HG03045 (cell line): Measurements from ENCODE around the gene HDDC3.

ENCODE experiments used
- ATAC-seq: cut with Tn5 transposase; IDR thresholded peaks from one replicate; pipeline ENCODE4 v1.9.1; 2021; ENCODE audit warnings: mild to moderate bottlenecking, moderate library complexity; ENCODE audit not compliant: unreplicated experiment

Gene HDDC3

GRCh38 chr15:90895571-90896117, 36.7 kb downstream of the HDDC3 start:
- no peak for ATAC-seq

DNA sequence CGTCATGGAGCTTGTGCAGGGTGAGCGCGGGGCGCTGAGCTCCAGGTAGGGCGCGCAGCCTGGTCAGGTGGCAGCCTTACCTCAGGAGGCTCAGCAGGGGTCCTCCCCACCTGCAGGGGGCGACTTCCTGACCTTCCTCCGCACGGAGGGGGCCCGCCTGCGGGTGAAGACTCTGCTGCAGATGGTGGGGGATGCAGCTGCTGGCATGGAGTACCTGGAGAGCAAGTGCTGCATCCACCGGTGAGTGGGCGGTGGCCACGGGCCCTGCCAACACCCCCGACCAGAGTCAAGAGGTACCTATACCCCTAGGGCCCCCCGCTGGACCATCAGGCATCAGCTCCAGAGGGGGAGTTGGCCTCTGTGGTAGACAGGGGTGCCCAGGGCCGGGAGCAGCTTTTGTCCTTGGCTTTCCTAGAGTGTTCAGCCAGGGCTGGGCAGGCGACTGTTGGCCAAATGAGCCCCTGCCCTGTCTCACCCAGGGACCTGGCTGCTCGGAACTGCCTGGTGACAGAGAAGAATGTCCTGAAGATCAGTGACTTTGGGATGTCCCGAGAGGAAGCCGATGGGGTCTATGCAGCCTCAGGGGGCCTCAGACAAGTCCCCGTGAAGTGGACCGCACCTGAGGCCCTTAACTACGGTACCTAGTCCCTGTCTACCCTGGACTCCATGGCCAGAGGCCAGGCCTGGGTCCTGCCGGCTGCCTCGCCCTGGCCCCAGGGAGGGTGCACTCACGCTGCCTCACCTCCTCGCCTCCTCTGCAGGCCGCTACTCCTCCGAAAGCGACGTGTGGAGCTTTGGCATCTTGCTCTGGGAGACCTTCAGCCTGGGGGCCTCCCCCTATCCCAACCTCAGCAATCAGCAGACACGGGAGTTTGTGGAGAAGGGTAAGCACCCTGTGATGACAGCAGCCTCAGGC, 38.9 kb downstream of the HDDC3 start:
- ATAC-seq, result no peak

DNA sequence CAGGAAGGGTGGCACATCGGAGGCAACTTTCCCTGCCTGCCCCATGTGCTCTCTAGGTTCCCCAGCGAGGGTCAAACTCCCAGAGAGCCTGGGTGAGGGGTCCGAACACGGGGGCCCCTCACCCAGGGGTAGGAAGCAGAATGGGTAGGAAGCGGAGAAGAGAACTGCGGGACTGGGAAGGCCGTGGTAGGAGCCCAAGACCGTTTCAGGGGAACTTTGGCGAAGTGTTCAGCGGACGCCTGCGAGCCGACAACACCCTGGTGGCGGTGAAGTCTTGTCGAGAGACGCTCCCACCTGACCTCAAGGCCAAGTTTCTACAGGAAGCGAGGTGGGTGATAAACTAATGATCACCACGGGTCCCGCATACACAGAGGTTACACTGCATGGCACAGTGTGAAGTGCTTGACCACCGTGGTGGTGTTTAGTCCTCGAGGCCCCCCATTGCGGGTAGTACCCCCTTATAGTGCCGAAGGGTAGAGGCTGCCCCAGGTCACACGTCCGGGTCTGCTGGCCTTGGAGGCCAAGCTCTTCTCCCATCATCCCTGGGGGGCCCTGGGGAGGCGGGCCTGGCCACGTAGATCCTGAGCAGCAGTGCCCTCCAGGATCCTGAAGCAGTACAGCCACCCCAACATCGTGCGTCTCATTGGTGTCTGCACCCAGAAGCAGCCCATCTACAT, 39.7 kb downstream of the HDDC3 start:
- ATAC-seq, result no peak

DNA sequence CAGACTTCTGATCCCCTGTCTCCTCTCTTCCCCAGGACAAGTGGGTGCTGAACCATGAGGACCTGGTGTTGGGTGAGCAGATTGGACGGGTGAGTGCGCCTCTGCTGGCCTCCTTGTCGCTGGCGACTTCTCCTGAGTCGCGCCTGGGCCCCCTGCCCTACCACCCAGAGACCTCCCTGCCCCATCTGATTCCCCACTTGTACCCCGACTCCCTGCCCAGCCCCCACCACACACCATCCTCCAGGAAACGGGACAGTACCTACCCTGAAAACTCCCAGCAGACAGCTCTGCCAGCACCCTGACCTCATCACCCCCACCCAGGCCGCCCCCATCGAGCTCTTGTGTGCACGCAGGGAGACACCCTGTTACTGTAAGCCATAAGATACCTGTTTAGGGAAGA, 40.3 kb downstream of the HDDC3 start:
- ATAC-seq, result no peak

- no peak for ATAC-seq
Observed at GRCh38 chr15:90891346-90891949, 40.9 kb downstream of the HDDC3 start.

GRCh38 chr15:90890839-90891238, 41.5 kb downstream of the HDDC3 start:
- ATAC-seq, result no peak

GRCh38 chr15:90889736-90890456, 42.5 kb downstream of the HDDC3 start:
- ATAC-seq, result no peak

GRCh38 chr15:90889313-90889730, 43.0 kb downstream of the HDDC3 start:
- ATAC-seq, result no peak

GRCh38 chr15:90887037-90887481, 45.3 kb downstream of the HDDC3 start:
- ATAC-seq, result no peak

- no peak for ATAC-seq
Observed at GRCh38 chr15:90886291-90886614, 46.1 kb downstream of the HDDC3 start.

DNA sequence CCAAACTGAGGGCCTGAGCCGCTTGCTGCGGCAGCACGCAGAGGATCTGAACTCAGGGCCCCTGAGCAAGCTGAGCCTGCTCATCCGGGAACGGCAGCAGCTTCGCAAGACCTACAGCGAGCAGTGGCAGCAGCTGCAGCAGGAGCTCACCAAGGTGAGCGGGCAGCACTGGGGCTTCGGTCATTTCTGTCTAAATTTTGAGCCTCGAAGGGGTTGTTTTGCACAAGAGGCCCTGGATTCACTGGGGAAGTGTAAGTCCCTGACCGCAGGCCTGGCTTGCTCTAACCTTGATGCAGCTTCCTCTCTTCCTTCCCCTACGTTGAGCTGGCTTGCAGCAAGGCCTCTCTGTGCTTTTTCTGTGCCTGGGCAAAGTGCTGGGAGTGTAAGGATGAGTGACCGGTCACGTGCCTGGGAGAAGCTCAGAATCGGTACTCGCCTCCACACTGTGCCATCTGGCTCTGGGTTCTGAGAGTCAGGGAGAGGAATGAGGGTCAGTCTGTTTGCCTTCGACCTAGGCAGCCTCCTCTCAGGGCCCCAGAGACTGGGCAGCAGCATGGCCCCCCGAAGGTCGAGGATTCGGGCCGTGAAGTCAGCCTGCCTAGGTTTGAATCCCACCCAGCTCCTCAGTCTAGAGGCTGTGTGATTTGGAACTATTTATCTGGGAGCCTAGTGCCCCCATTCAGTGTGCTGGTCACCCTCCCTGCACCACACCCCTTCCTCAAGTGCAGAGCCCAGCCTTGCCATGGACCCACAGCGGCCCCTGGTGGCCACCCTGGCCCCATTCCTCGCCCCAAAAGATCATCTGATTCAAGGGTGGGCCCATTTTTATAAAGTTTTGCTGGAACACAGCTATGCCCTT, 46.7 kb downstream of the HDDC3 start:
- no peak for ATAC-seq

- no peak for ATAC-seq
Observed at GRCh38 chr15:90884719-90885431, 47.5 kb downstream of the HDDC3 start.

DNA sequence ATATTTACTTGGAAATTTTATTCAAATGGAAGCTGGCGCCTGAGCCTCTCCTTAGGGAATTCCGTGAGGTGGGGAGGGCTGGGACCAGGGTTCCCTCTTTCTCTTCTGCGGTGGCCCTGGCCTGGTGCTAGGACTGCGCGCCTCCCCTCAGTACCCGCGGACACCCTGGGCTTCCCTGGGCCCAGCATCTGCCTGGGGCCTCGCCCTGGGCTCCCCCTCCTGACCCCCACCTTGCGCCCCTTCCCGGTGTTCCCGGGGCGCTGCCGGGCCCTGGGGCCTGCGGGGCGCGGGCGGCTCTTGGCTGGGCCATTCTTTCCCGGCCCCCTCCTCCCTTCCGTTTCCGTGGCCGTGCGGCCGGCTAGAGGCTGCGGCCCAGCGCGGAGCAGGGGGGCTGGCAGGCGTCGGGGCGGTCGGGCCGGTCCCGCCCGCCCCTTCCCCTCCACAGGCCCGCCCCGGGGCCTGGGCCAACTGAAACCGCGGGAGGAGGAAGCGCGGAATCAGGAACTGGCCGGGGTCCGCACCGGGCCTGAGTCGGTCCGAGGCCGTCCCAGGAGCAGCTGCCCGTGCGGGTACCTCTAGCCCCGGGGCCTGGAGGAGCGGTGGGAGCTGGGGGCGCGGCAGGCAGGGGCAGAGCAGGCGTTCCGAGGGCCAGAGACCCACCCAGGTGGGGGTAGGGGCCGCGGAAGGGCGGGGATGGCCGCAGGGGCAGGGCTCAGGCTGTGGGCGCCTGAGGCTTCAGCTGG, 48.2 kb downstream of the HDDC3 start, which contains the start of gene FES:
TSS of gene FES (plus strand) at position 529 of the 743 bp plus-strand sequence. CDS start 542 bp downstream, outside the sequence.
- no peak for ATAC-seq

DNA sequence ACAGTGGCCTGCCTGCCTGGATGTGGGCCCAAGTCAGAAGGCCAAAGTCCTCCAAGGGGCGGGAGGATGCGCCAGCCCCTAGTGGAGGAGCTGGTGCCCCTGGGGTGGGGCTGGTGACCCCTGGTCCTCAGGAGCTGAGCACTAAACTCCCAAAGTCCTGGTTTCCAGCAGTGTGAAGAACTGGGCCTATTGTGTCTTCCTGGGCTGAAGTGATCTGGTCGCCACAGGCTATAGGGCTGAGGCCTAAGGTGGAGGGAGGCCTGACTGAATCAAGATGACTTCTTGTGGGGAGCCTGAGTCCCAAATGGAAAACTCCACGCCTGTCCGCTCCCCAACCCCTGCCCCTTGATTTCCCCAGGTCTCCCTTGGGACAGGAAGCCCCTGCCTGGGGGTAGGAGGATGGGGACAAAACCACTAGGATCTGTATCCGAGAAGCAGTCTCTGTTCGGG, 48.8 kb downstream of the HDDC3 start:
- no peak for ATAC-seq

GRCh38 chr15:90882781-90883525, 49.4 kb downstream of the HDDC3 start:
- ATAC-seq, result no peak

GRCh38 chr15:90881978-90882721, 50.2 kb downstream of the HDDC3 start:
- no peak for ATAC-seq
